Adipose tissue (tissue), 3 donors: Measurements from ENCODE around the gene ZNF446. TPM values are rescaled to one million over a fixed set of nuclear protein-coding genes. Genes with fewer than 3 reads are reported as not detected.
"Not testable (repeated sequence)": the region's sequence is repeated elsewhere in the genome, so short reads cannot be mapped to it uniquely, and the experiment has no call there.

Experiments used
- H3K27ac ChIP-seq: one replicate; pipeline ENCODE4 v1.5.1; 2013; ENCODE audit warnings: low read depth, low read length
- WGBS, 3 donors: extraction: QIAGEN DNeasy Blood & Tissue Kit; methylation state at CpG; one replicate each; pipeline ENCODE4 v1.1.7; 2013; 5-methylcytosine and 5-hydroxymethylcytosine counted together
- polyA plus RNA-seq, 3 donors: library from polyadenylated mRNA; stranded (reverse); fragments of 200-250 nt; gene quantifications; one replicate each; pipeline ENCODE4 v1.2.3, GENCODE V29; 2013
- donor health status: healthy with polysubstance abuse.
- donor health status: Bipolar disorder and iron deficiency.
- donor health status: healthy.

Gene ZNF446
- 1 to 10 TPM; 7.3 to 8.8 (median 7.8) TPM for polyA plus RNA-seq

- H3K27ac ChIP-seq: peak within 1 kb of the TSS; percentile 60
- 0 to 1% (median 0%) methylated on average over 61 to 64 of the region's 64 CpGs for WGBS, 3 donors
Observed at GRCh38 chr19:58475714-58476497, at the start of gene ZNF446. TSS of gene ZNF446 (plus strand) at chr19:58476352. CDS start at chr19:58477219, 867 bp downstream.

GRCh38 chr19:58428617-58429016, 47.5 kb upstream of the ZNF446 start:
- WGBS, 3 donors: 67 to 97% (median 79%) methylated on average over 1 of the region's 1 CpG

DNA sequence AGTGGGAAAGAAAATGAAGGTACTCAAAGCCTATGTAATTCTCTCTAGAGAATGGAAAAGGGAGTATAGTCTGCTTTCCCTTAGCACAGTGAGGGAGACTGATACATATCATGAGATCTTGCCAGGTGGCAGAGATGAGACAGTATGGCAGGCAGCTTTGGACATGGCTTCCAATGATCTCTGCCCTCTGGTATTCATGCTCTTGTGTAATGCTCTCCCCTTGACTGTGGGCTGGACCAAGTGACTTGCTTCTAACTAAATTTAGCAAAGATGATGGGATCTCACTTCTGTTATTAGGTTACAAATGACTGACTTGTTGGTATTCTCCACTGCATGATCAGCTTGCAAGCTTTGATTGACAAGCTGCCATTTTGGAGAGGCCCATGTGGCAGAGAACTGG, 46.4 kb upstream of the ZNF446 start:
- no peak overlapping the region for H3K27ac ChIP-seq

More at GRCh38 chr19:58428617-58429016, 47.5 kb upstream of the ZNF446 start:
- no peak overlapping the region for H3K27ac ChIP-seq

DNA sequence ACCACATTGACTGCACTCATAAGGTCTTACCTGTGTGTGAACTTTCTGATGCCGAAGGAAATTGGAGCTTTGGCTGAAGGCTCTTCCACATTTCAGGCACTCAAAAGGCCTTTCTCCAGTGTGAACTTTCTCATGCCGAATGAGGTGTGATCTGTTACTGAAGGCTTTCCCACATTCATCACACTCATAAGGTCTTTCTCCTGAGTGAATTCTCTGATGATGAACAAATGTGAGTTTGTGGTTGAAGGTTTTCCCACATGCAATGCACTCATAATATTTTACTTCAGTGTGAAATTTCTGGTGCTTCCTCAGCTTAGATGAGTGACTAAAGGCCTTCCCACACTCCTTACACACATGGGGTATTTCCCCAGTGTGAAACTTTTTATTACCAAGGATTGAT, 41.9 kb upstream of the ZNF446 start:
- no peak overlapping the region for H3K27ac ChIP-seq
- 96 to 99% (median 98%) methylated on average over 2 of the region's 2 CpGs for WGBS, 3 donors

DNA sequence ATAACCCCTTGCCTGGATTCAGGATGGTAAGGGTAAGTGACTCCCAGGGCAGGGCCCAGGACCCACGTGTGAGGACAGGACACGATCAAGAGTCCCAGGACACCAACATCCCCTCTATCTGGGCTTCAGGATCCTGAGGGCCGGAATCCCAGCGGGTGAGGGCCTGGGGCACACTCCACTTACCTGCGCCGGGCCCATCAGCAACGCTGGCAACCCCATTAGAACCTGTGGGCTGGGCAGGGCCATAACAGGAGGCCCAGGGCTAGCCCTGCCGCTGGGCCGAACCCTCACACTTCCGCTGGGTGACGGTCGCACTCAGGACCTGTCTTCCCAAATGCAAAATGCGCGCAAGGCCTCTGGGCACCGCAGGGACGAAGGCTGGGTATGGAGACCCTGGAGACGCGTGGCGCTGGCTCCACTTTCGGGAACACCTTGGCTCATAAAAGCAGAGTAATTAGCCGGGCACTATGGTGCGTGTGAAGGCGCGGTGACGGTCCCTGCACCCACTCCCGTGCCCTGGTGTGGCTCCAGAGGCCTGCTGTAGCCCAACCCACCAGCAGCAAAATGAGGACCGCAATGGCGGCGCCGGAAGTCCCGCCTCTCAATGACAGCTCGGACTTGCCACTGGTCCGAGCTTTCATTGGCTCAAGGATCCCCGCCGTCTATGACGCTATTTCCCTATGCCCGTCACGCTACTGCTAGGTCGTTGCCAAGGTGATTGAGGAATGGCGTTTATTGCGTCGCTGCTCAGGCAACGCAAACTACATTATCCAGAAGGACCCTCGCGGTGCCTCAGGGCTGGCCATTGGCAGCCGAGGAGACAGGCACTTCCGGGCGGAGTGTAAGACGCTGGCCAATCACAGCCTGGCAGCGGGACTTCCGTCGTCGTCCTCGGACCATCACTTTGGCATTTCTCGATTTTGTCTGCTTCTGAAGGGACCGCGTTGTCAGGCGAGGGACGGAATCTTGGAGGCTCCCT, 36.3 kb upstream of the ZNF446 start, which contains the start of gene ZNF132:
TSS of gene ZNF132 (minus strand) at position 578 of the 979 bp plus-strand sequence. CDS start at position 246, 332 bp downstream.
- no peak within 1 kb of the TSS for H3K27ac ChIP-seq
- WGBS, 3 donors: 6 to 7% (median 7%) methylated on average over 59 of the region's 59 CpGs

- 9 to 18% (median 18%) methylated on average over 30 to 31 of the region's 31 CpGs for WGBS, 3 donors
Observed at GRCh38 chr19:58440556-58440955, 35.6 kb upstream of the ZNF446 start.

GRCh38 chr19:58442986-58443385, 33.2 kb upstream of the ZNF446 start:
- not testable (repeated sequence) for H3K27ac ChIP-seq
- WGBS, 3 donors: 86 to 88% (median 88%) methylated on average over 7 of the region's 7 CpGs

More at GRCh38 chr19:58440556-58440955, 35.6 kb upstream of the ZNF446 start:
- no peak overlapping the region for H3K27ac ChIP-seq

DNA sequence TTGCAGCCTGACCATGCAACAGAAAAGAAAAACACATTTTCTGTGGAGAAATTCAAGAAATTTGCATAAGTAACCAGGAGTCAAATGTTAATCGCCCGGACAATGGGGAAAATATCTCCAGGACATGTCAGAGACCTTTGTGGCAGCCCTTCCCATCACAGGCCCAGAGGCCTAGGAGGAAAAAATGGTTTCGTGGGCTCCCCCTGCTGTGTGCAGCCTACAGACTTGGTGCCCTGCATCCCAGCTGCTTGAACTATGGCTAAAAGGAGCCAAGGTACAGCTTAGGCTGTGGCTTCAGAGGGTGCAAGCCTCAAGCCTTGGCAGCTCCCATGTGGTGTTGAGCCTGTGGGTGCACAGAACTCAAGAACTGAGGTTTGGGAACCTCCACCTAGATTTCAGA, 27.3 kb upstream of the ZNF446 start:
- WGBS, 3 donors: 71 to 74% (median 71%) methylated on average over 3 of the region's 3 CpGs
- H3K27ac ChIP-seq: not testable (repeated sequence)

- WGBS, 3 donors: 58 to 63% (median 60%) methylated on average over 5 of the region's 5 CpGs
Observed at GRCh38 chr19:58449980-58450379, 26.2 kb upstream of the ZNF446 start.

GRCh38 chr19:58450856-58451357, 25.2 kb upstream of the ZNF446 start:
- WGBS, 3 donors: 1 to 8% (median 6%) methylated on average over 11 of the region's 11 CpGs

More at GRCh38 chr19:58449980-58450379, 26.2 kb upstream of the ZNF446 start:
- not testable (repeated sequence) for H3K27ac ChIP-seq

DNA sequence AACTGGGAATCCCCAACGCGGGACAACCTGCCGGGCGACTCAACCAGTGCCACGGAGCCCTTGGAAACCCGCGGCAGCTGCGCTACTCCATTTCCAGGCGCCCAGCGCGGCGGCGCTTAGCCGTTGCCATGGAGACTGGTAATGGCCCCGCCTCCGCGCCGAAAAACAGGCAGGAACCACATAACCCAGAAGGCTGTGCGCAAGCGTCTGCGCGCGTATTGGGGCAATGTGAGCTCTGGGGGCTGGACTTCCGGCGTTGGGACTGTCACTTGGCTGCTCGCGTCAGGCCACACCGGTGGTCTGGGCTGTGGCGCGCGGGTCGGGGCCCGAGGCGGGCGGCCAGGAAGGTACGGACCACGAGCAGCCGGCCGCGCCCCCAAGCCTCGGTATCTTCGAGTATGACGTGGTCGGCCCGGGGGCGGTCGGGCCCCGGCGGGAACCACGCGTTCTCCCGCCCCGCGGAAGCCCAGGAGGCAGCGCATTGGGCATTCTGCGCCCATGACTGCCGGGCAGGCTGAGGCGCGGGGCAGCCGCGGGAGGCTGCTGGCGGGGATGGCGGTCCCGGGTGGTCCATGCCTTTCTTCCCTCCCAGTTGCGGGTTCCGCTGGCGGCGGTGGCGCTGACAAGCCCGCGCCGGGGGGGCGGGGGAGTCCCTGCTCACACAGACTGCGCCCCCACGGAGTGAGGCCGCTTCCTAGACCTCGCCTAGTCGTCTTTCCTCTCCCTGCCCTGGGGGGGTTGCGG, 24.6 kb upstream of the ZNF446 start, which contains the start of gene ZNF324B:
TSS of gene ZNF324B (plus strand) at position 265 of the 744 bp plus-strand sequence. CDS start 2,080 bp downstream, outside the sequence.
- WGBS, 3 donors: 0 to 1% (median 0%) methylated on average over 74 to 79 of the region's 79 CpGs
- no peak within 1 kb of the TSS for H3K27ac ChIP-seq

More at GRCh38 chr19:58450856-58451357, 25.2 kb upstream of the ZNF446 start:
- no peak overlapping the region for H3K27ac ChIP-seq

- 91 to 94% (median 91%) methylated on average over 6 of the region's 6 CpGs for WGBS, 3 donors
- H3K27ac ChIP-seq: no peak overlapping the region
Observed at GRCh38 chr19:58453743-58454142, 22.4 kb upstream of the ZNF446 start.

GRCh38 chr19:58455306-58455705, 20.8 kb upstream of the ZNF446 start:
- 93 to 96% (median 93%) methylated on average over 19 to 20 of the region's 21 CpGs for WGBS, 3 donors
- no peak overlapping the region for H3K27ac ChIP-seq

- WGBS, 3 donors: 95 to 97% (median 97%) methylated on average over 35 of the region's 35 CpGs
- no peak overlapping the region for H3K27ac ChIP-seq
Observed at GRCh38 chr19:58456111-58456510, 20.0 kb upstream of the ZNF446 start.

DNA sequence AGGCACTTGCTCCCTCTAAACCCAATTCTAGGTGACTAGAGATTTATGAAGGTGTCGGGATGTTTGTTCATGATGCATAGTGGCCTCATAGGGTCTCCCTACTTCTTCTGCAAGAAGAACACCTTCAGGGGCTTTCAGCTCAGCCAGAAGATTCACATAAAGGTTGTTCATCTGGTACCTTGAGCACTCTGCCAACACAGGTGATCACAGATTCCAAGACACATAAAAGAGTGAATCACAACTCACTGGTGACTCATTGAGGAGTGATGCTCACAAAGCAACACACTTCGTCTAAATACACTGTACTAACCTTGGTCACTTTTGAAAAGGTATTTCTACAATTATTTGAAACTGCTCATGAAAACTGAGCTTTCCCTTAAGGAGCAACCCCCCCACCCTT, 16.1 kb upstream of the ZNF446 start:
- H3K27ac ChIP-seq: no peak overlapping the region
- 86 to 91% (median 88%) methylated on average over 2 of the region's 2 CpGs for WGBS, 3 donors

DNA sequence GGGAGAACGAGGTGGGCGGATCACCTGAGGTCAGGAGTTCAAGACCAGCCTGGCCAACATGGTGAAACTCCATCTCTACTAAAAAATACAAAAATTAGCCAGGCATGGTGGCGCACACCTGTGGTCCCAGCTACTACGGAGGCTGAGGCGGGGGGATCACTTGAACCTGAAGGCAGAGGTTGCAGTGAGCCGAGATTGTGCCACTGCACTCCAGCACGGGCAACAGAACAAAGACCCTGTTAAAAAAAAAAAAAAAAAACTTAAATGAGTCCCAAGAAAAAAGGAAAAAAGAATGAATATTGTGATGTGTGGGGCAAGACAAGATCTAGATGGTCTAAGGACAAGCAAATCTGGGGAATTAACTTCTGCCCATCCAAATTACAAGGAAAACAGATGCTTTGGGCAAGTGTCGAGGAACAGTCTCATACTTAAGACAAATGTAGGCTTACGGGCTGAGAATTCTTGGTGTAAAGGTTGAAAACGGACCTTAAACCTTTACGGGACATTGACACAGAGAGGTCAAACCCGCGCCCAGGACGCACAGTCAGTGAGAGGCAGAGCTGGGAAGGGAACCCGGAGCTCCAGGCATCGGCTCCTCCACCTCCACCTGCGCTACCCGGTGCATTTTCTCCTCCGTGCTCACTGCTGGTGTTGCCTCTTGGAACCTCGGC, 9.9 kb upstream of the ZNF446 start:
- WGBS, 3 donors: 33 to 36% (median 36%) methylated on average over 19 to 20 of the region's 20 CpGs
- no peak overlapping the region for H3K27ac ChIP-seq
